ENCODE results near the gene BTNL9.
"Not testable (repeated sequence)": the region's sequence is repeated elsewhere in the genome, so short reads cannot be mapped to it uniquely, and the experiment has no call there.

The BTNL9 gene

GRCh38 chr5:181039931-181040630, at the start of gene BTNL9:
Gene BTNL9 (plus strand): TSS chr5:181040266. CDS start chr5:181045490, 5,224 bp downstream.
- DNase-seq = no peak

- DNase-seq = no peak
Observed at GRCh38 chr5:180990882-180991242, 49.2 kb upstream of the BTNL9 start.

- DNase-seq = no peak
Observed at GRCh38 chr5:181001947-181002346, 38.1 kb upstream of the BTNL9 start.

GRCh38 chr5:181005791-181006190, 34.3 kb upstream of the BTNL9 start:
- no peak for DNase-seq

- DNase-seq = no peak
Observed at GRCh38 chr5:181008136-181008535, 31.9 kb upstream of the BTNL9 start.

GRCh38 chr5:181010018-181010417, 30.0 kb upstream of the BTNL9 start:
- DNase-seq = not testable (repeated sequence)

- not testable (repeated sequence) for DNase-seq
Observed at GRCh38 chr5:181014654-181015053, 25.4 kb upstream of the BTNL9 start.

- not testable (repeated sequence) for DNase-seq
Observed at GRCh38 chr5:181017448-181017847, 22.6 kb upstream of the BTNL9 start.

- no peak for DNase-seq
Observed at GRCh38 chr5:181020688-181021087, 19.4 kb upstream of the BTNL9 start.

GRCh38 chr5:181024245-181025064, 15.6 kb upstream of the BTNL9 start:
- no peak for DNase-seq

- DNase-seq = no peak
Observed at GRCh38 chr5:181027452-181028031, 12.5 kb upstream of the BTNL9 start.

- no peak for DNase-seq
Observed at GRCh38 chr5:181028032-181028819, 11.8 kb upstream of the BTNL9 start.

GRCh38 chr5:181031716-181032115, 8.3 kb upstream of the BTNL9 start:
- no peak for DNase-seq

GRCh38 chr5:181035991-181036815, 3.9 kb upstream of the BTNL9 start:
- no peak for DNase-seq

GRCh38 chr5:181036816-181037364, 3.2 kb upstream of the BTNL9 start:
- DNase-seq = no peak

- DNase-seq = no peak
Observed at GRCh38 chr5:181037365-181037861, 2.7 kb upstream of the BTNL9 start.

- no peak for DNase-seq
Observed at GRCh38 chr5:181039471-181039870, 595 bp upstream of the BTNL9 start.

GRCh38 chr5:181040631-181040945, 522 bp downstream of the BTNL9 start:
- no peak for DNase-seq

- no peak for DNase-seq
Observed at GRCh38 chr5:181041043-181041442, 977 bp downstream of the BTNL9 start.

- no peak for DNase-seq
Observed at GRCh38 chr5:181042036-181042713, 2.1 kb downstream of the BTNL9 start.

- no peak for DNase-seq
Observed at GRCh38 chr5:181042722-181043121, 2.7 kb downstream of the BTNL9 start.
